Measurements from ENCODE around the gene HIGD2B.

DNA sequence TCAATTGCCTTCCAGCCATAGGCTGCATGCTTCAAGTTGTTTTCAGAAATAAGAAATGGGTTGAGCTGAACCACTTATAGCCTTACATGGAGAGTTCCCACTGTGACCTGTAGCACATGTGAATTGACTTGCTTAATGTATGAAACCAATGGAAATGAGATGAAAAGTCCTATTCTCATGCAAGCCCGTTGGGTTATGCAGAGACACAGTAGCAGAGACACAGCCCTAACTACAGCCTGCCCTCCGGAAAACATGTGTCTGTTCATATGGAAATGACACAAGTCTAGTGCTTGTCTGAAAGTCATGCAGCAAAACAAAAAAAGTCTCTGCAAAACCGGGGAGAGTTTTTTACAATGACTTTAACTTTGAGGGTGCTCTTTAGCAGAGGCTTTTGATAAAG, 14.5 kb downstream of the HIGD2B start:
- TF ChIP-seq TP53 (CRISPR knock-in tag; IDR thresholded peaks at IDR 0.05) (no peak), HDAC2 (IDR thresholded peaks at IDR 0.05) (no peak), SREBF2 (IDR thresholded peaks at IDR 0.05) (no peak), RFX5 (IDR thresholded peaks at IDR 0.05) (no peak), POLR2A (IDR thresholded peaks at IDR 0.05; ENCODE audit: low read length) (no peak), JUNB (IDR thresholded peaks at IDR 0.05) (no peak), CEBPB (IDR thresholded peaks at IDR 0.05) (no peak), RNF2 (IDR thresholded peaks at IDR 0.05; ENCODE audit: borderline replicate concordance, low read depth) (no peak)
- TF ChIP-seq, protein P1, sequence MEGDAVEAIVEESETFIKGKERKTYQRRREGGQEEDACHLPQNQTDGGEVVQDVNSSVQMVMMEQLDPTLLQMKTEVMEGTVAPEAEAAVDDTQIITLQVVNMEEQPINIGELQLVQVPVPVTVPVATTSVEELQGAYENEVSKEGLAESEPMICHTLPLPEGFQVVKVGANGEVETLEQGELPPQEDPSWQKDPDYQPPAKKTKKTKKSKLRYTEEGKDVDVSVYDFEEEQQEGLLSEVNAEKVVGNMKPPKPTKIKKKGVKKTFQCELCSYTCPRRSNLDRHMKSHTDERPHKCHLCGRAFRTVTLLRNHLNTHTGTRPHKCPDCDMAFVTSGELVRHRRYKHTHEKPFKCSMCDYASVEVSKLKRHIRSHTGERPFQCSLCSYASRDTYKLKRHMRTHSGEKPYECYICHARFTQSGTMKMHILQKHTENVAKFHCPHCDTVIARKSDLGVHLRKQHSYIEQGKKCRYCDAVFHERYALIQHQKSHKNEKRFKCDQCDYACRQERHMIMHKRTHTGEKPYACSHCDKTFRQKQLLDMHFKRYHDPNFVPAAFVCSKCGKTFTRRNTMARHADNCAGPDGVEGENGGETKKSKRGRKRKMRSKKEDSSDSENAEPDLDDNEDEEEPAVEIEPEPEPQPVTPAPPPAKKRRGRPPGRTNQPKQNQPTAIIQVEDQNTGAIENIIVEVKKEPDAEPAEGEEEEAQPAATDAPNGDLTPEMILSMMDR (IDR thresholded peaks at IDR 0.05), result no peak
- TF ChIP-seq, protein P2, sequence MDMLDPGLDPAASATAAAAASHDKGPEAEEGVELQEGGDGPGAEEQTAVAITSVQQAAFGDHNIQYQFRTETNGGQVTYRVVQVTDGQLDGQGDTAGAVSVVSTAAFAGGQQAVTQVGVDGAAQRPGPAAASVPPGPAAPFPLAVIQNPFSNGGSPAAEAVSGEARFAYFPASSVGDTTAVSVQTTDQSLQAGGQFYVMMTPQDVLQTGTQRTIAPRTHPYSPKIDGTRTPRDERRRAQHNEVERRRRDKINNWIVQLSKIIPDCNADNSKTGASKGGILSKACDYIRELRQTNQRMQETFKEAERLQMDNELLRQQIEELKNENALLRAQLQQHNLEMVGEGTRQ (IDR thresholded peaks at IDR 0.05), result no peak

Data from A549 (cell line).